ENCODE data around the gene BAIAP2.

- TF ChIP-seq CTCF (conservative IDR thresholded peaks at IDR 0.05; ENCODE audit: low read length) (no peak), EZH2phosphoT487 (IDR thresholded peaks at IDR 0.05; ENCODE audit: borderline replicate concordance) (no peak)
These were observed 26.8 kb upstream of the BAIAP2 start for GRCh38 chr17:81008140-81008539.

Data from Loucy (cell line).